ENCODE data around the gene THSD7A. TPM values are rescaled to one million over a fixed set of nuclear protein-coding genes. Genes with fewer than 3 reads are reported as not detected.

Gene THSD7A
- polyA plus RNA-seq, 1 experiment = 0.06 TPM

DNA sequence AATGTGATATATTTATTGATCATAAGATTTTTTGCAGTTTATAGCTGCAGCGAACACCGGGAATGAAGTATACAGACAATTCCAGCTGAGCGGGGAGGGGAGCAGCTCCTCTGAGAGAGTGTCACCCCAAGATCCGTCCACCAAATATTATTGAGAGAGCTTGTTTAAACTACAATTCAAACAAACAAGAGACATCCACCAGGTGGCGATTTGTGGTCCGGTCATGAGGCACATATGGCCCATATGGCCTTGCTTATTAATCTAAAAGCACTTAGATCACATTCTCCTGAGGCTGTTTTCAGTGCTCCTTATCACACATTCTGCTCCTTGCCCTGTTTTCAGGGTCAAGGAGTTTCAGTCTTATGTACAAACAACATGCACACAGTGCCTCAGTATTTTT, 83.1 kb downstream of the THSD7A start:
- ChIA-PET CTCF (no interaction called here), POLR2A (no interaction called here)
- Histone ChIP-seq H3K27me3 (ENCODE audit: control insufficient read depth, insufficient read depth, low read length) (no peaks in the 10 kb centered on the region), H3K27ac (ENCODE audit: low read depth, low read length) (no peak overlapping the region), H3K9me3 (ENCODE audit: control insufficient read depth, insufficient read depth, low read length) (no peaks in the 10 kb centered on the region), H3K4me3 (ENCODE audit: low read depth, low read length) (no peak overlapping the region)
- TF ChIP-seq, protein P1, sequence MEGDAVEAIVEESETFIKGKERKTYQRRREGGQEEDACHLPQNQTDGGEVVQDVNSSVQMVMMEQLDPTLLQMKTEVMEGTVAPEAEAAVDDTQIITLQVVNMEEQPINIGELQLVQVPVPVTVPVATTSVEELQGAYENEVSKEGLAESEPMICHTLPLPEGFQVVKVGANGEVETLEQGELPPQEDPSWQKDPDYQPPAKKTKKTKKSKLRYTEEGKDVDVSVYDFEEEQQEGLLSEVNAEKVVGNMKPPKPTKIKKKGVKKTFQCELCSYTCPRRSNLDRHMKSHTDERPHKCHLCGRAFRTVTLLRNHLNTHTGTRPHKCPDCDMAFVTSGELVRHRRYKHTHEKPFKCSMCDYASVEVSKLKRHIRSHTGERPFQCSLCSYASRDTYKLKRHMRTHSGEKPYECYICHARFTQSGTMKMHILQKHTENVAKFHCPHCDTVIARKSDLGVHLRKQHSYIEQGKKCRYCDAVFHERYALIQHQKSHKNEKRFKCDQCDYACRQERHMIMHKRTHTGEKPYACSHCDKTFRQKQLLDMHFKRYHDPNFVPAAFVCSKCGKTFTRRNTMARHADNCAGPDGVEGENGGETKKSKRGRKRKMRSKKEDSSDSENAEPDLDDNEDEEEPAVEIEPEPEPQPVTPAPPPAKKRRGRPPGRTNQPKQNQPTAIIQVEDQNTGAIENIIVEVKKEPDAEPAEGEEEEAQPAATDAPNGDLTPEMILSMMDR (IDR thresholded peaks at IDR 0.05; ENCODE audit: low read depth, low read length) = no peak
- no peak for DNase-seq (ENCODE audit: low read depth, low spot score)

DNA sequence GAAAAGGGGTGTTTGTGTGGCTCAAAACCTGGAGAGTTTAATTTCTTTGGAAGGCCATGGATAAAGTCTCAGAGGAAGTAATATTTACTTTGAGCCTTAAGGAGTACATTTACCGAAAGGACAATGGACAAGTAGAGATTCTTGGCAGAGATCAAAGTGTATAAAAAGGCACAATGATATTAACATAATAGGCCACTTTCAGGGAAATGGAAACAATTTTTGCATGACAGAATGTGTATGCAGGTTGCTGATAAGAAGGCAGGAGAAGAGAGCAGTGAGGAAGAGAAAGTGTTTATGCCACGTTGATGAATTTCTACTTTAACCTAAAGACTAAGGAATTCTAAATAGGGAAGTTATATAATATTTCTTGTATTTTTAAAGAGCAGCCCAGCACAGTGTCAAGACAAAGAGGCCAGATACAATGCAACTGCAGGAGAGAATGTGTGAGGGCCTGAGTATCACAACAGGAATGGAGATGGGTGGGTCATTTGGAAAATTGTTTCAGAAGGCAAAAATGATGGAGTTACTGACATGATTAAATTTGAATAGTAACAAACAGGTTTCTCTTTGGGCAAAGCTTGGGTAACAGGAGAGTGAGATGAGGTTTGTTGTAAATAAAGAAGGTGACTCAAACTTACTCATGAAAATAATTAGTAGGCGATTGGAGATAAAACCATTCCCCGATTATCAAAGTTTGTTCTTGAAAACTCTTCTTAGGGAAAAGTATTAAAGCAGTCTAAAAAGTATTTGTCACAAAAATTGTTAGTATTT, 84.1 kb downstream of the THSD7A start:
- Histone ChIP-seq H3K27me3 (ENCODE audit: control insufficient read depth, insufficient read depth, low read length) (no peaks in the 10 kb centered on the region), H3K9me3 (ENCODE audit: control insufficient read depth, insufficient read depth, low read length) (no peaks in the 10 kb centered on the region), H3K4me3 (ENCODE audit: low read depth, low read length) (no peak overlapping the region), H3K27ac (ENCODE audit: low read depth, low read length) (no peak overlapping the region)
- ChIA-PET POLR2A (no interaction called here), CTCF (no interaction called here)
- TF ChIP-seq, protein P1 (IDR thresholded peaks at IDR 0.05; ENCODE audit: low read depth, low read length) = no peak
- no peak for DNase-seq (ENCODE audit: low read depth, low spot score)

DNA sequence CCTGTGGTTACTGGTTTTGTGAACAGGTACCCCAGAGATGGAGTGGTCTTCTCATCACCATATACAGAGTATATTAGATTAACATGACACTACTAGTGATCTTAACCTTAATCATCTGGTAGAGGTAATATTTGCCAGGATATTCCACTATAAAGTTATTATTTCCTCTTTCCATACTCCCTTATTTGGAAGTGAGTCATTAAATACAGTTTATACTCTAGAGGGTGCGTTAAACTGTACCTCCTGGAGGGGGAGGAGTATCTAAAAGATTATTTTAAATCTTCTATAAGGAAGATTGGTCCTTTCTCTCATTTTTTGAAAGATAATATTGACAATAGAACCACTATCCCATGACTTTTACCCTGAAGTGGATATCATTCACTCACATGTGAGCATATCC, 85.4 kb downstream of the THSD7A start:
- ChIA-PET CTCF (no interaction called here), POLR2A (no interaction called here)
- TF ChIP-seq, protein P1 (IDR thresholded peaks at IDR 0.05; ENCODE audit: low read depth, low read length) = no peak
- no peak overlapping the region for H3K4me3 ChIP-seq (ENCODE audit: low read depth, low read length)
- no peaks in the 10 kb centered on the region for H3K27me3 ChIP-seq (ENCODE audit: control insufficient read depth, insufficient read depth, low read length)
- DNase-seq (ENCODE audit: low read depth, low spot score) = no peak
- no peak overlapping the region for H3K27ac ChIP-seq (ENCODE audit: low read depth, low read length)
- no peaks in the 10 kb centered on the region for H3K9me3 ChIP-seq (ENCODE audit: control insufficient read depth, insufficient read depth, low read length)

DNA sequence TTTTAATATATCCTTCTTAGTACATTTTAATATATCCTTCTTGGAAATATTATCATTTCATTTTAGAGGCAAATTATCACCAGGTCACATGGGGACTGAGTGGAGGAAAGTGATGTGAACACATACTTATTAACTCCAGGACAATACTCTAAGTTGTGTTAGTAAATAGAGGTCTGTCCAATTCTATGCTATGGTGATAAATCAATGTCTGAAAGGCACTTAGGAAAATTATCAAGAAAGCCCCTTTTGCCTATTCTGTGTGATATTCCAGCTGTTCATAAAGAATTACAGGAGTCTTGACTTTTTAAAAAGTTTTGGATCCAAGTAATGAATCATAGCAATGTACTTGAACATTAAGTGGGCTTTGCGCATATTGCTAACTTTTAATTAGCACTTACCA, 88.5 kb downstream of the THSD7A start:
- H3K27me3 ChIP-seq (ENCODE audit: control insufficient read depth, insufficient read depth, low read length) = no peaks in the 10 kb centered on the region
- POLR2A ChIA-PET = no interaction called here
- CTCF ChIA-PET = no interaction called here
- no peak for DNase-seq (ENCODE audit: low read depth, low spot score)
- TF ChIP-seq, protein P1 (IDR thresholded peaks at IDR 0.05; ENCODE audit: low read depth, low read length) = no peak
- H3K4me3 ChIP-seq (ENCODE audit: low read depth, low read length) = no peak overlapping the region
- H3K27ac ChIP-seq (ENCODE audit: low read depth, low read length) = no peak overlapping the region
- no peaks in the 10 kb centered on the region for H3K9me3 ChIP-seq (ENCODE audit: control insufficient read depth, insufficient read depth, low read length)

DNA sequence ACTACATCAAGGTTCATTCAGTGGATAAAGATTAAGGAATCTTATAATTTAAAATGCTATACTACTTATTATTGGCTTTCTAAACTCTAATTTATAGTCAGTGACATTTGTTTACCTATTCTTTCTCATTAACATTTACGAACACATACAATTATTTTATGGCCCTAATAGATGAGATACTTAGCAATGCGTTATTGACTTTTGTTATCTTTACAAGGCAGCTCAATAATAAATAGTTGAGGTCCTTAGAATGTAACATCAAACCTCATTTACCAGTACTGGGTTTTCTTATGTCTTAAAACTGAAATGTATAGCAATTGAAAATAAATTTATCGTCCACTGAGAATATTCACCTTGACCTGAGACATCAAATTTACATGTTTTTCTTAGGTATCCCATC, 89.0 kb downstream of the THSD7A start:
- ChIA-PET POLR2A (no interaction called here), CTCF (no interaction called here)
- Histone ChIP-seq H3K9me3 (ENCODE audit: control insufficient read depth, insufficient read depth, low read length) (no peaks in the 10 kb centered on the region), H3K27ac (ENCODE audit: low read depth, low read length) (no peak overlapping the region), H3K4me3 (ENCODE audit: low read depth, low read length) (no peak overlapping the region), H3K27me3 (ENCODE audit: control insufficient read depth, insufficient read depth, low read length) (no peaks in the 10 kb centered on the region)
- no peak for DNase-seq (ENCODE audit: low read depth, low spot score)
- TF ChIP-seq, protein P1 (IDR thresholded peaks at IDR 0.05; ENCODE audit: low read depth, low read length) = no peak
